Right lobe of liver (tissue), 4 donors: ENCODE data around the gene HS6ST3.

Experiments used
- CTCF ChIP-seq, 4 donors: fragments of 200-600 bp in 3 of 4; fragments of 450-650 bp in 1 of 4; IDR thresholded peaks; one replicate each; pipeline versions ENCODE4 v1.5.1 to v1.8.0; 2016 to 2022; ENCODE audit warnings: antibody characterized with exemption in 4 of 4, mild to moderate bottlenecking in 2 of 4
- POLR2A ChIP-seq: fragments of 450-650 bp; IDR thresholded peaks from one replicate; pipeline ENCODE4 v1.6.1; 2017; ENCODE audit warnings: antibody characterized with exemption, mild to moderate bottlenecking
- donor health status: DM: no; HTN: no; CAD: no.
- donor health status: DM: no; HTN: no; CAD: no.
- donor health status: DM: no; HTN: yes; CAD: no.

- TF ChIP-seq POLR2A = no peak
- TF ChIP-seq CTCF (IDR thresholded peaks at IDR 0.05) = no peak
Measured at GRCh38 chr13:96342852-96343465, 253.1 kb downstream of the HS6ST3 start.
